Endodermal cell (in vitro differentiated cells): ENCODE results near the gene IGF2BP1. TPM values are rescaled to one million over a fixed set of nuclear protein-coding genes. Genes with fewer than 3 reads are reported as not detected.

Experiments used
- DNase-seq: peaks from one replicate; pipeline ENCODE4 v3.0.0-alpha.2; 2017
- H3K27ac ChIP-seq: 2 replicates; pipeline ENCODE4 v1.5.1; 2013; ENCODE audit warnings: mild to moderate bottlenecking, low read depth, low read length, moderate library complexity
- H3K27me3 ChIP-seq: 2 replicates; pipeline ENCODE4 v1.6.1; 2013; ENCODE audit warnings: mild to moderate bottlenecking, low read length, moderate library complexity; ENCODE audit not compliant: insufficient read depth, control insufficient read depth, poor library complexity, severe bottlenecking
- H3K36me3 ChIP-seq: 2 replicates; pipeline ENCODE4 v1.7.0; 2013; ENCODE audit warnings: mild to moderate bottlenecking, low read length, moderate library complexity; ENCODE audit not compliant: control insufficient read depth, insufficient read depth
- H3K4me1 ChIP-seq: one replicate; pipeline ENCODE4 v1.7.0; 2013; ENCODE audit warnings: low read length; ENCODE audit not compliant: control insufficient read depth, insufficient read depth
- H3K4me3 ChIP-seq: 2 replicates; pipeline ENCODE4 v1.5.1; 2013; ENCODE audit warnings: mild to moderate bottlenecking, low read length, moderate library complexity
- H3K9ac ChIP-seq: 2 replicates; pipeline ENCODE4 v1.6.1; 2013; ENCODE audit warnings: mild to moderate bottlenecking, low read length, moderate library complexity; ENCODE audit not compliant: poor library complexity, severe bottlenecking; ENCODE audit errors: extremely low read depth
- H3K9me3 ChIP-seq: 2 replicates; pipeline ENCODE4 v1.6.1; 2013; ENCODE audit warnings: mild to moderate bottlenecking, low read length, moderate library complexity; ENCODE audit not compliant: control insufficient read depth
- H3K27ac Mint-ChIP-seq: 2 replicates; pipeline ENCODE4 v1.8.0; 2020; ENCODE audit warnings: mixed read lengths
- H3K27me3 Mint-ChIP-seq: 2 replicates; pipeline ENCODE4 v1.8.0; 2021; ENCODE audit warnings: mild to moderate bottlenecking, mixed read lengths; ENCODE audit not compliant: insufficient read depth
- H3K36me3 Mint-ChIP-seq: 2 replicates; pipeline ENCODE4 v1.8.0; 2020; ENCODE audit warnings: low read depth, mixed read lengths
- H3K4me1 Mint-ChIP-seq: 2 replicates; pipeline ENCODE4 v1.8.0; 2020; ENCODE audit warnings: mixed read lengths
- H3K4me3 Mint-ChIP-seq: 2 replicates; pipeline ENCODE4 v1.8.0; 2020; ENCODE audit warnings: mild to moderate bottlenecking, moderate library complexity, mixed read lengths
- H3K9me3 Mint-ChIP-seq: 2 replicates; pipeline ENCODE4 v1.8.0; 2020; ENCODE audit warnings: mild to moderate bottlenecking, mixed read lengths
- CTCF ChIP-seq: fragments of 200-600 bp; sonication (generic); conservative IDR thresholded peaks from 2 replicates; pipeline ENCODE4 v1.5.0; 2021; ENCODE audit warnings: antibody characterized with exemption, mild to moderate bottlenecking
- WGBS, 2 experiments: methylation state at CpG; one replicate each; pipeline versions ENCODE4 v1.1.5 to v1.1.7; 2013; ENCODE audit warnings: missing lambda C conversion rate in 2 of 2, mixed read lengths in 1 of 2; ENCODE audit not compliant: insufficient coverage in 1 of 2, insufficient read length in 1 of 2; 5-methylcytosine and 5-hydroxymethylcytosine counted together
- total RNA-seq, 2 donors: library from RNA; stranded (reverse); fragmentation: NEBNext Ultra II Directional in 1 of 2; extraction: Animal tissue kit (Norgen Biotek cat#: 25700) in 1 of 2; gene quantifications; 2 replicates in 1 of 2; 3 replicates in 1 of 2; pipeline ENCODE4 v1.2.1, GENCODE V29; 2021

The IGF2BP1 gene
- total RNA-seq, 2 donors from 2014 or later = 333 to 360 TPM

GRCh38 chr17:48997827-48998586 lies 822 bp downstream of the IGF2BP1 start:
- no peaks in the 10 kb centered on the region for H3K9me3 Mint-ChIP-seq
- Histone ChIP-seq H3K4me3 (peak overlapping the region; percentile 99), H3K27ac (peak overlapping the region; percentile 99), H3K4me1 (peaks cover 2% of the 10 kb centered on the region), H3K9me3 (no peaks in the 10 kb centered on the region), H3K9ac (peak overlapping the region; percentile 99), H3K27me3 (no peaks in the 10 kb centered on the region), H3K36me3 (peaks cover 19% of the 10 kb centered on the region)
- no peaks in the 10 kb centered on the region for H3K27me3 Mint-ChIP-seq
- peaks cover 29% of the 10 kb centered on the region for H3K36me3 Mint-ChIP-seq
- no peak for TF ChIP-seq CTCF
- peak overlapping the region; percentile 98 for H3K27ac Mint-ChIP-seq
- peak overlapping the region; percentile 99 for H3K4me3 Mint-ChIP-seq
- 0% methylated on average over 17 to 58 of the region's 63 CpGs for WGBS, 2 experiments
- DNase-seq = peak; percentile 77
- peaks cover 36% of the 10 kb centered on the region for H3K4me1 Mint-ChIP-seq

- Mint-ChIP-seq H3K27ac (peak overlapping the region; percentile 98), H3K36me3 (peaks cover 29% of the 10 kb centered on the region), H3K4me1 (peaks cover 39% of the 10 kb centered on the region), H3K27me3 (no peaks in the 10 kb centered on the region), H3K9me3 (no peaks in the 10 kb centered on the region), H3K4me3 (peak overlapping the region; percentile 99)
- H3K9ac ChIP-seq = peak overlapping the region; percentile 99
- peaks cover 2% of the 10 kb centered on the region for H3K4me1 ChIP-seq
- peak overlapping the region; percentile 99 for H3K27ac ChIP-seq
- peak overlapping the region; percentile 99 for H3K4me3 ChIP-seq
- H3K9me3 ChIP-seq = no peaks in the 10 kb centered on the region
- WGBS, 2 experiments = 0 to 1% methylated on average over 9 to 22 of the region's 25 CpGs
- no peaks in the 10 kb centered on the region for H3K27me3 ChIP-seq
- peaks cover 19% of the 10 kb centered on the region for H3K36me3 ChIP-seq
- TF ChIP-seq CTCF = peak; percentile 46
- peak; percentile 70 for DNase-seq
These were observed 1.6 kb downstream of the IGF2BP1 start for GRCh38 chr17:48998587-48999440.

- Histone ChIP-seq H3K27ac (no peak overlapping the region), H3K4me1 (peaks cover 11% of the 10 kb centered on the region), H3K27me3 (no peaks in the 10 kb centered on the region), H3K9me3 (no peaks in the 10 kb centered on the region), H3K36me3 (peaks cover 36% of the 10 kb centered on the region), H3K9ac (peak overlapping the region; percentile 99), H3K4me3 (peak overlapping the region; percentile 99)
- no peak for TF ChIP-seq CTCF
- Mint-ChIP-seq H3K9me3 (no peaks in the 10 kb centered on the region), H3K27me3 (no peaks in the 10 kb centered on the region), H3K36me3 (peaks cover 48% of the 10 kb centered on the region), H3K27ac (no peak overlapping the region), H3K4me1 (peaks cover 45% of the 10 kb centered on the region), H3K4me3 (peak overlapping the region; percentile 99)
- WGBS, 2 experiments = 17% methylated on average over 1 of the region's 1 CpG; no CpG with 5 or more reads in 1 of the 2 experiments
- no peak for DNase-seq
These were observed 3.8 kb downstream of the IGF2BP1 start for GRCh38 chr17:49000943-49001342.
